Stomach smooth muscle (tissue), 2 donors: ENCODE results near the gene PHF21B.

Experiments used
- H3K27ac ChIP-seq: one replicate; pipeline ENCODE4 v1.7.0; 2013; ENCODE audit warnings: mild to moderate bottlenecking, low read length, inconsistent platforms
- H3K27me3 ChIP-seq, 2 donors: one replicate each; pipeline ENCODE4 v1.7.0; 2013; ENCODE audit warnings: low read length in 2 of 2; ENCODE audit not compliant: insufficient read depth in 2 of 2, control insufficient read depth in 1 of 2
- H3K36me3 ChIP-seq, 2 donors: one replicate each; pipeline ENCODE4 v1.7.0; 2013; ENCODE audit warnings: low read length in 2 of 2; ENCODE audit not compliant: control insufficient read depth in 2 of 2, insufficient read depth in 2 of 2
- H3K4me1 ChIP-seq: one replicate; pipeline ENCODE4 v1.7.0; 2013; ENCODE audit warnings: low read length; ENCODE audit not compliant: control insufficient read depth, insufficient read depth
- H3K4me3 ChIP-seq, 2 donors: one replicate each; pipeline ENCODE4 v1.7.0; 2013; ENCODE audit warnings: low read length in 2 of 2
- H3K9ac ChIP-seq, 2 donors: one replicate each; pipeline ENCODE4 v1.7.0; 2013; ENCODE audit warnings: low read length in 2 of 2, mild to moderate bottlenecking in 1 of 2
- H3K9me3 ChIP-seq, 2 donors: one replicate each; pipeline ENCODE4 v1.7.0; 2013; ENCODE audit warnings: low read length in 2 of 2; ENCODE audit not compliant: control insufficient read depth in 2 of 2
- donor health status: healthy.
- donor health status: Pancreatic carcinoma.

Gene PHF21B

GRCh38 chr22:45014654-45015053, 4.8 kb upstream of the PHF21B start:
- Histone ChIP-seq H3K4me3 (no peak overlapping the region), H3K4me1 (peaks cover 8% of the 10 kb centered on the region), H3K9ac (no peak overlapping the region), H3K27me3 (peaks cover 18 to 25% of the 10 kb centered on the region in 2 donors), H3K9me3 (no peaks in the 10 kb centered on the region), H3K36me3 (no peaks in the 10 kb centered on the region), H3K27ac (no peak overlapping the region)

- peaks cover 14% of the 10 kb centered on the region for H3K4me1 ChIP-seq
- H3K27me3 ChIP-seq = peaks cover 18 to 25% of the 10 kb centered on the region in 2 donors
- H3K27ac ChIP-seq = no peak overlapping the region
- H3K9me3 ChIP-seq = no peaks in the 10 kb centered on the region
- no peak overlapping the region for H3K9ac ChIP-seq
- H3K4me3 ChIP-seq = no peak overlapping the region
- H3K36me3 ChIP-seq = no peaks in the 10 kb centered on the region
Measured at GRCh38 chr22:45013138-45013537, 3.3 kb upstream of the PHF21B start.

DNA sequence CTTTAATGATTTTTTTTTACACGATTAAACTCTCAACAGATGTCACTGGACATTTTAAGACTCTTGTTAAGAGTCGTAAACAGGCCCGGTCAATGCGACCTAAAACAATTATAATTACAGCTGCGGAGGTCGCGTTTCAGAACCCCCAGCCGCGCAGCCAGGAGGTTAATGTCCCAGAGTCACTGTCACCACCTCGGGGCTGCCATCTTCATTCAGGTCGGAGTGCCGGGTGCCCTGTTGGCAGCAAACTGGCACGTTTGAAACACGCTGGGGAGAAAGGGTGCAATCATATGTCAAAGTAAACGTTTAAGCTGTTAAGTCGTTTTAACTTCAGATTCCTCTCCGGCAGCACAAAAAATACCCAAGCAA, 711 bp upstream of the PHF21B start:
- Histone ChIP-seq H3K9ac (peak overlapping the region; percentile 66 to 73), H3K36me3 (no peaks in the 10 kb centered on the region), H3K9me3 (no peaks in the 10 kb centered on the region), H3K4me1 (peaks cover 20% of the 10 kb centered on the region), H3K4me3 (peak overlapping the region; percentile 76 to 84), H3K27me3 (peaks cover 18 to 21% of the 10 kb centered on the region in 2 donors), H3K27ac (no peak overlapping the region)

DNA sequence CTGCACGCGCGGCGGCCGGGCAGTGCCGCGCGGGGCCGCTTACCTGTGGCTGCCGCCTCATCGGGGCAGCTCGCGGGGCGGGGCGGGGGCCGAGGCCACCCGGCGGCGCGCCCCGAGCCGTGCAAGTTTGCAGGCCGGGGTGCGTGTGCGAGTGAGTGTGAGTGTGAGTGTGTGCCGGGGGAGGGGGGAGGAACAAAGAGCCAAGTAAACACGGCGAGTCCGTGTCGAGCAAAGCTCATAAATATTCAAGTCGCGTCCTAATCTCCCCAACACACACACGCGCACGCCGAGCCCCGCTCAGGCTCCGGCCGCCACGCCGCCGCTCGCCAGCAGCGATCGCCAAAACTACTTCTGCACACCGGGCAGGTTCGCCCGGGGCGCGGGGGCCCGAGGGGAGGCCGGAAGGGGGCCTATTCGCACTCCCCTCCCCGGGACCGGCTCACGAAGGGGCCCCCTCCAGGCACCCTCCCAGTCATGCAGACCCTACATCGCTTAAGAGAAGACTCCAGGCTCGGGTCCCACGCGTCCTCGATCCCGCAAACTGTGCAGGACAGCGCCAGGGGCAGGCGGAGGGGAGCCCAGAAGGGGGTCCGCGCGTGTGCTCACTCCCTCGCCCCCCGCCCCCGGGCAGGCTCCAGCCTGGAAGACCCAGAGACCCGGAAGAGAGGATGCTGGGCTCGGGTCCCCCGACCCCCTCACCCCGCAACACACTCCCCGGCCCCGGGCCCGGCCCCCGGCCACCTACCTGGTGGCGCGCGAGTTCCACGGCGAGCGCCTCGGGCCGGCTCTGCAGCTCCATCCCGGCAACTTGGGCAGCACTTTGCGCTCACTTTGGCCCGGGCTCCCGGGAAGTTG, 827 bp downstream of the PHF21B start:
- H3K27me3 ChIP-seq = peaks cover 13 to 18% of the 10 kb centered on the region in 2 donors
- peak overlapping the region; percentile 31 to 72 for H3K4me3 ChIP-seq
- H3K4me1 ChIP-seq = peaks cover 20% of the 10 kb centered on the region
- no peaks in the 10 kb centered on the region for H3K36me3 ChIP-seq
- H3K9ac ChIP-seq = peak overlapping the region in 1 of 2 donors; percentile 15
- H3K9me3 ChIP-seq = no peaks in the 10 kb centered on the region
- no peak overlapping the region for H3K27ac ChIP-seq

DNA sequence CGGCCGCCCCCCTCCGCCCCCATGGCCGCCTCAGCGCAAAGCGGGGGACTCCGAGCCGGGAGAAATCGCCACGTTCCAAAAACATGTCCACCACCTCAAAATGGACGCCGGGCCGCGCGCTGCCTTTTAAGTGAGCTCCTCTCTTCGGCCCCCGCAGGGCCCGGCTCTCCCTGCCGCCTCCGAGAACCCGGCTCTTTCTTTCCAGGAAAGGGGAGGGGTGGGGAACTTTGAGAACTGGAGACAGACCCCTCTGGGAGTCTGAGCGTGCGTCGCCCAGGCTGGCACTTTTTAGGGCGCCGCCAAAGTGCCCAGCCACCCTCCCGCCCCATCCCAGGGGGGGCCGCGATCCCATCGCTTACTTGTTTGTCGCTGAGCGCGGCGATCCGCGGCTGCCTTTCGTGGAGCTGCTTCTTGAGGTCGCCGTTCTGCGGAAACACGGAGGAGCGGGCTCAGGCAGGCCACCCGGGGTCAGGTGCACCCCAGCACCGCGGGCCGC, 1.6 kb downstream of the PHF21B start:
- Histone ChIP-seq H3K36me3 (no peaks in the 10 kb centered on the region), H3K4me1 (peaks cover 20% of the 10 kb centered on the region), H3K9me3 (no peaks in the 10 kb centered on the region), H3K27ac (peak overlapping the region; percentile 41), H3K4me3 (peak overlapping the region; percentile 57 to 72), H3K27me3 (peaks cover 13 to 18% of the 10 kb centered on the region in 2 donors), H3K9ac (peak overlapping the region in 1 of 2 donors; percentile 54)

DNA sequence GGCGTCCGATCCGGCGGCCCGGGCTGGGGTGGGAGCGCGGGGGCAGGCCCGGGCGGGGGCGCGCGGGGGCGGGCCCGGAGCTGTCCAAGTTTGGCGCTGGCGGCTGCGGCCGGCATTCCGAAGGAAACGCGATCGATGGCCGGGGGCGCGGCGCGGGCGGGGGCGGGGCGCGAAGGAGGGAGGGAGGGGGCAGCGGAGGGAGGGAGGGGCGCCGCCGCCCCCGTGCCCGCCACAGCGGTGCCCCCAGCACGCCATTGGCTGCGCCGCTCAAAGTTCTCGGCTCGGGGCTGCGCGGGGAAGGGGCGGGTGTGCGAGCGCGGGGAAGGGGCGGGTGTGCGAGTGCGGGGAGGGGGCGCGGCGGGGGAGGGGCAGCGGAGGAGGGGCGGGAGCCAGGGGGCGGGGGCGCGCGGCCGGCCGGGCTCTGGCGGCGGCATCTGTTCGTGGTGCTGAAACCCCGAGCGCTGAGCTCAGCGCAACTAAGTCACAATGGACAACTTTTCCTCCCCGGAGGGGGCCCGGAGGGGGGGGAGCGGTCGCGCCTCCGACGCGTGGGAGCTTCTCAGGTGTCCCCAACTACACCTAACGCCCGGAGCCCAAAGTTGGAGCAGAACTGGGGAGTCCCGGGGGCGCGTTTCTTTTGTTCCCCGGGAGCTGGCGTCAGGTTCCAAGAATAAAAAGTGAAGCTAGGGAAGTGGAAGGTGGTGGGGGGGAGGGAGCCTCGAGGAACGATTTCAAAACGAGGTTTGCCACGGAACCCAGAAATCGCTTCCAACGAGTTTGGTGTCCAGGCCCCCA, 2.2 kb downstream of the PHF21B start:
- H3K9ac ChIP-seq = peak overlapping the region in 1 of 2 donors; percentile 54
- H3K27ac ChIP-seq = peak overlapping the region; percentile 41
- H3K9me3 ChIP-seq = no peaks in the 10 kb centered on the region
- peaks cover 20% of the 10 kb centered on the region for H3K4me1 ChIP-seq
- H3K4me3 ChIP-seq = peak overlapping the region; percentile 57 to 74
- peaks cover 8 to 11% of the 10 kb centered on the region in 2 donors for H3K27me3 ChIP-seq
- H3K36me3 ChIP-seq = no peaks in the 10 kb centered on the region

GRCh38 chr22:45006964-45007390, 2.8 kb downstream of the PHF21B start:
- Histone ChIP-seq H3K36me3 (no peaks in the 10 kb centered on the region), H3K27ac (peak overlapping the region; percentile 67), H3K9me3 (no peaks in the 10 kb centered on the region), H3K9ac (peak overlapping the region in 1 of 2 donors; percentile 56), H3K27me3 (peaks cover 3 to 9% of the 10 kb centered on the region in 2 donors), H3K4me1 (peaks cover 20% of the 10 kb centered on the region), H3K4me3 (peak overlapping the region; percentile 47 to 74)

GRCh38 chr22:45006111-45006963, 3.5 kb downstream of the PHF21B start:
- H3K4me1 ChIP-seq = peaks cover 20% of the 10 kb centered on the region
- H3K4me3 ChIP-seq = peak overlapping the region; percentile 47 to 74
- peak overlapping the region; percentile 56 to 58 for H3K9ac ChIP-seq
- peak overlapping the region; percentile 67 for H3K27ac ChIP-seq
- H3K27me3 ChIP-seq = peaks cover 0 to 6% of the 10 kb centered on the region in 2 donors
- no peaks in the 10 kb centered on the region for H3K36me3 ChIP-seq
- H3K9me3 ChIP-seq = no peaks in the 10 kb centered on the region

- Histone ChIP-seq H3K27ac (no peak overlapping the region), H3K9ac (no peak overlapping the region), H3K4me3 (no peak overlapping the region), H3K27me3 (no peaks in the 10 kb centered on the region), H3K9me3 (no peaks in the 10 kb centered on the region), H3K36me3 (no peaks in the 10 kb centered on the region), H3K4me1 (peaks cover 6% of the 10 kb centered on the region)
Measured at GRCh38 chr22:45001653-45002052, 8.2 kb downstream of the PHF21B start.

GRCh38 chr22:45000330-45000729, 9.5 kb downstream of the PHF21B start:
- H3K9ac ChIP-seq = no peak overlapping the region
- no peaks in the 10 kb centered on the region for H3K4me1 ChIP-seq
- H3K27me3 ChIP-seq = no peaks in the 10 kb centered on the region
- H3K27ac ChIP-seq = no peak overlapping the region
- H3K36me3 ChIP-seq = no peaks in the 10 kb centered on the region
- H3K9me3 ChIP-seq = no peaks in the 10 kb centered on the region
- H3K4me3 ChIP-seq = no peak overlapping the region
